Left ventricle myocardium superior (tissue), 1 donor: ENCODE measurements around the gene EIF4E1B. TPM values are rescaled to one million over a fixed set of nuclear protein-coding genes. Genes with fewer than 3 reads are reported as not detected.

Source experiments
- ATAC-seq: fragments of 200-7000 bp; cut with Tn5 transposase; one replicate; pipeline ENCODE4 v1.9.1; 2020; ENCODE audit warnings: mild to moderate bottlenecking, moderate library complexity
- DNase-seq: peaks from one replicate; pipeline ENCODE4 v3.0.0-alpha.2; 2020
- intact Hi-C: fragments of 100-400 bp; cut with micrococcal nuclease; formaldehyde crosslinking; loops from one replicate; pipeline ENCODE4 v1.11.0; 2022
- total RNA-seq: library from RNA; stranded (reverse); fragmentation: NEBNext Ultra II Directional; extraction: Animal tissue kit (Norgen Biotek cat#: 25700); gene quantifications from one replicate; pipeline ENCODE4 v1.2.1, GENCODE V29; 2021
- donor health status: DM: no; HTN: yes; CAD: no; lungs with severe emphysema.

The EIF4E1B gene
- total RNA-seq, 1 donor from 2014 or later = not detected

GRCh38 chr5:176673651-176674583 is 43.4 kb downstream of the EIF4E1B start:
- intact Hi-C loops = no loop called here
- DNase-seq = peak; percentile 23
- ATAC-seq = no peak

GRCh38 chr5:176674799-176675198 is 44.3 kb downstream of the EIF4E1B start:
- DNase-seq = no peak
- ATAC-seq = no peak
- intact Hi-C loops = no loop called here

- ATAC-seq = no peak
- DNase-seq = no peak
- intact Hi-C loops = no loop called here
Observed at GRCh38 chr5:176675676-176676360, 45.3 kb downstream of the EIF4E1B start.

- ATAC-seq (peak; percentile 61), DNase-seq (peak; percentile 66)
- intact Hi-C loops = no loop called here
Observed at GRCh38 chr5:176676361-176676824, 45.9 kb downstream of the EIF4E1B start.

- intact Hi-C loops = no loop called here
- peak; percentile 50 for DNase-seq
- ATAC-seq = peak; percentile 65
Observed at GRCh38 chr5:176677209-176677939, 46.9 kb downstream of the EIF4E1B start.

GRCh38 chr5:176678584-176678983 is 48.1 kb downstream of the EIF4E1B start:
- ATAC-seq = peak; percentile 4
- intact Hi-C loops = no loop called here
- DNase-seq = no peak

- ATAC-seq (peak; percentile 56), DNase-seq (peak; percentile 51)
- intact Hi-C loops = no loop called here
Observed at GRCh38 chr5:176679365-176680225, 49.1 kb downstream of the EIF4E1B start.

- no peak for DNase-seq
- ATAC-seq = no peak
- intact Hi-C loops = no loop called here
Observed at GRCh38 chr5:176680226-176680563, 49.7 kb downstream of the EIF4E1B start.

- no peak for DNase-seq
- intact Hi-C loops = no loop called here
- ATAC-seq = no peak
Observed at GRCh38 chr5:176682016-176682531, 51.6 kb downstream of the EIF4E1B start.

GRCh38 chr5:176685010-176685409 is 54.5 kb downstream of the EIF4E1B start:
- ATAC-seq (no peak), DNase-seq (no peak)
- intact Hi-C loops = no loop called here

- intact Hi-C loops = no loop called here
- no peak for DNase-seq
- ATAC-seq = no peak
Observed at GRCh38 chr5:176687247-176687646, 56.8 kb downstream of the EIF4E1B start.

GRCh38 chr5:176687881-176688280 is 57.4 kb downstream of the EIF4E1B start:
- intact Hi-C loops = no loop called here
- no peak for ATAC-seq
- no peak for DNase-seq

- intact Hi-C loops = no loop called here
- no peak for DNase-seq
- no peak for ATAC-seq
Observed at GRCh38 chr5:176690911-176691310, 60.4 kb downstream of the EIF4E1B start.

GRCh38 chr5:176691524-176691923 is 61.0 kb downstream of the EIF4E1B start:
- intact Hi-C loops = no loop called here
- DNase-seq = no peak

GRCh38 chr5:176692326-176692725 is 61.9 kb downstream of the EIF4E1B start:
- ATAC-seq (no peak), DNase-seq (no peak)
- intact Hi-C loops = no loop called here

More at GRCh38 chr5:176691524-176691923, 61.0 kb downstream of the EIF4E1B start:
- ATAC-seq = no peak

GRCh38 chr5:176692839-176693476 is 62.5 kb downstream of the EIF4E1B start:
- ATAC-seq (no peak), DNase-seq (no peak)
- intact Hi-C loops = no loop called here

GRCh38 chr5:176693477-176693851 is 63.0 kb downstream of the EIF4E1B start:
- ATAC-seq (no peak), DNase-seq (no peak)
- intact Hi-C loops = no loop called here

- no peak for DNase-seq
- ATAC-seq = no peak
- intact Hi-C loops = no loop called here
Observed at GRCh38 chr5:176694146-176694545, 63.7 kb downstream of the EIF4E1B start.
